GM04504 (cell line): ENCODE measurements around the gene MYOCD.
A peak's percentile ranks its signal among the peaks of the same experiment; 100 is the strongest.

ENCODE experiments used
- DNase-seq: peaks from one replicate; pipeline ENCODE4 v3.0.0-alpha.2; 2012; ENCODE audit warnings: low read depth

MYOCD gene

GRCh38 chr17:12641084-12641483, 24.6 kb upstream of the MYOCD start:
- no peak for DNase-seq

GRCh38 chr17:12642034-12642433, 23.7 kb upstream of the MYOCD start:
- DNase-seq, result no peak

GRCh38 chr17:12643822-12644221, 21.9 kb upstream of the MYOCD start:
- DNase-seq, result no peak

GRCh38 chr17:12644623-12645022, 21.1 kb upstream of the MYOCD start:
- DNase-seq, result no peak

- DNase-seq, result no peak
Measured at GRCh38 chr17:12646761-12647422, 18.8 kb upstream of the MYOCD start.

- no peak for DNase-seq
Measured at GRCh38 chr17:12648498-12648897, 17.2 kb upstream of the MYOCD start.

GRCh38 chr17:12655936-12656335, 9.8 kb upstream of the MYOCD start:
- no peak for DNase-seq

- no peak for DNase-seq
Measured at GRCh38 chr17:12656354-12656753, 9.3 kb upstream of the MYOCD start.

- DNase-seq, result no peak
Measured at GRCh38 chr17:12659500-12659899, 6.2 kb upstream of the MYOCD start.

- no peak for DNase-seq
Measured at GRCh38 chr17:12664252-12664651, 1.4 kb upstream of the MYOCD start.

- DNase-seq, result no peak
Measured at GRCh38 chr17:12664894-12665262, 812 bp upstream of the MYOCD start.

GRCh38 chr17:12666718-12667117, 1.0 kb downstream of the MYOCD start:
- no peak for DNase-seq

GRCh38 chr17:12667299-12667958, 1.7 kb downstream of the MYOCD start:
- DNase-seq, result peak; percentile 17

- no peak for DNase-seq
Measured at GRCh38 chr17:12671906-12672305, 6.2 kb downstream of the MYOCD start.

- DNase-seq, result no peak
Measured at GRCh38 chr17:12672947-12673346, 7.3 kb downstream of the MYOCD start.

GRCh38 chr17:12673788-12674187, 8.1 kb downstream of the MYOCD start:
- DNase-seq, result no peak

- no peak for DNase-seq
Measured at GRCh38 chr17:12680407-12680897, 14.8 kb downstream of the MYOCD start.

GRCh38 chr17:12680993-12681392, 15.3 kb downstream of the MYOCD start:
- DNase-seq, result no peak

GRCh38 chr17:12683299-12683698, 17.6 kb downstream of the MYOCD start:
- DNase-seq, result no peak

- DNase-seq, result no peak
Measured at GRCh38 chr17:12686486-12686885, 20.8 kb downstream of the MYOCD start.

- DNase-seq, result no peak
Measured at GRCh38 chr17:12688382-12688781, 22.7 kb downstream of the MYOCD start.

GRCh38 chr17:12691173-12691572, 25.5 kb downstream of the MYOCD start:
- peak; percentile 30 for DNase-seq

- DNase-seq, result no peak
Measured at GRCh38 chr17:12693640-12694039, 27.9 kb downstream of the MYOCD start.

GRCh38 chr17:12706070-12706469, 40.4 kb downstream of the MYOCD start:
- no peak for DNase-seq
